ENCODE results near the gene C1orf116.

C1orf116 gene

GRCh38 chr1:207031632-207032264, 808 bp downstream of the C1orf116 start:
- H3K4me3 ChIP-seq (replicated peaks; ENCODE audit: low read depth, low read length) = no peak overlapping the region
- DNase-seq (ENCODE audit: extremely low read depth, low read depth) = no peak
- no peak for TF ChIP-seq CTCF (IDR thresholded peaks at IDR 0.05; ENCODE audit: low read depth, low read length, missing control alignments)

GRCh38 chr1:207031016-207031415, 1.5 kb downstream of the C1orf116 start:
- no peak for TF ChIP-seq CTCF (IDR thresholded peaks at IDR 0.05; ENCODE audit: low read depth, low read length, missing control alignments)
- no peak for DNase-seq (ENCODE audit: extremely low read depth, low read depth)
- H3K4me3 ChIP-seq (replicated peaks; ENCODE audit: low read depth, low read length) = no peak overlapping the region

GRCh38 chr1:207030522-207031009, 2.0 kb downstream of the C1orf116 start:
- TF ChIP-seq CTCF (IDR thresholded peaks at IDR 0.05; ENCODE audit: low read depth, low read length, missing control alignments) = no peak
- DNase-seq (ENCODE audit: extremely low read depth, low read depth) = no peak

GRCh38 chr1:207029701-207030521, 2.6 kb downstream of the C1orf116 start:
- no peak overlapping the region for H3K4me3 ChIP-seq (replicated peaks; ENCODE audit: low read depth, low read length)
- DNase-seq (ENCODE audit: extremely low read depth, low read depth) = no peak
- no peak for TF ChIP-seq CTCF (IDR thresholded peaks at IDR 0.05; ENCODE audit: low read depth, low read length, missing control alignments)

More at GRCh38 chr1:207030522-207031009, 2.0 kb downstream of the C1orf116 start:
- no peak overlapping the region for H3K4me3 ChIP-seq (replicated peaks; ENCODE audit: low read depth, low read length)

GRCh38 chr1:207028884-207029650, 3.5 kb downstream of the C1orf116 start:
- TF ChIP-seq CTCF (IDR thresholded peaks at IDR 0.05; ENCODE audit: low read depth, low read length, missing control alignments) = no peak
- no peak for DNase-seq (ENCODE audit: extremely low read depth, low read depth)
- no peak overlapping the region for H3K4me3 ChIP-seq (replicated peaks; ENCODE audit: low read depth, low read length)

DNA sequence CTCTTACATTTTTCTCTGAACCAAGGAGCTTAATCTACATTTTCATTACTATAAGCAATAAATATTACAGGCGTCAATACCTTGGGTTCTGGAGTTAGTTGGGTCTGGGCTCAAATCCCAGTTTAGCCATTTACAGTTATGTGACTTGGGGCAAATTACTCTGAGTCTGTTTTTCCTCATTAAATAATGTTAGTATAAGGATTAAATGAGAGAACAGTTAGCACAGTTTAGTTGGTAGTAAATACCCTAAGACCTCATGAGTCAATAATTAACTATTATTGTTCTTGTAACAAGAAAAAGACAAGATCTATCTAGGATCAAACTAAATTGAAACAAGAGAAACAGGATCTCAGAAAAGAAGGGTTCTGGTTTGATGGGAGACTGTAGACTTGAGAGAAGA, 4.6 kb downstream of the C1orf116 start:
- TF ChIP-seq CTCF (IDR thresholded peaks at IDR 0.05; ENCODE audit: low read depth, low read length, missing control alignments) = no peak
- no peak for DNase-seq (ENCODE audit: extremely low read depth, low read depth)
- no peak overlapping the region for H3K4me3 ChIP-seq (replicated peaks; ENCODE audit: low read depth, low read length)
